ENCODE data around the gene ACO2. TPM values are rescaled to one million over a fixed set of nuclear protein-coding genes. Genes with fewer than 3 reads are reported as not detected.

Gene ACO2
- polyA plus RNA-seq, 1 of the 3 experiments (the other 2 are of a cell fraction), result 47.0 TPM

DNA sequence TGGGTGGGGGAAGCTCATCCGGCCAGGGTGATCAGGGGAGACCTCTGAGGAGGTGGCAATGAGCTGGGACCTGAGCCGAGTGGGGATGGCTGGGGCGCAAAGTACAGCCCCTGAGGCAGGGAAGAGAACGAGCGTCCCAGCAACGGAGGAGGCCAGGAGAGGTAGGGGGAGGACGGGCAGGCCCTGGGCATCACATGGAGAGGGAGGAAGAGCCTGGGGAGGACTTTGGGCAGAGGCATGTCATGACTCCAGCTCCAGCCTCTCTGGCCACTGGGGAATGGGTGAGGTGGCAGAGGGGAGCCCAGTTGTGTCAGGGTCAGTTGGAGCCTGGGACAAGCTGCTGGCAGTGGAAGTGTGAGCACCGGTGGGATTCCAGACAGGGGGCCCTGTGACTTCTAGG, 109.2 kb downstream of the ACO2 start:
- Histone ChIP-seq H4K20me1 (ENCODE audit: insufficient read depth) (no peaks in the 10 kb centered on the region), H3K27ac (ENCODE audit: low read depth in 2 of 2, low read length in 1 of 2) (no peak overlapping the region), H3K79me2 (ENCODE audit: insufficient read depth) (no peaks in the 10 kb centered on the region), H2AFZ (ENCODE audit: low read depth) (no peak overlapping the region), H3K27me3 (ENCODE audit: insufficient read depth) (no peaks in the 10 kb centered on the region), H3K4me2 (no peak overlapping the region), H3K36me3 (replicated peaks in 1 of 2; ENCODE audit: control insufficient read depth in 1 of 2, insufficient read depth in 2 of 2, low read length in 1 of 2) (no peaks in the 10 kb centered on the region), H3K9ac (no peak overlapping the region), H3K4me3 (ENCODE audit: low read depth in 2 of 2, low read length in 1 of 2) (no peak overlapping the region), H3F3A (replicated peaks; ENCODE audit: insufficient read depth) (no peaks in the 10 kb centered on the region), H3K9me2 (no peaks in the 10 kb centered on the region), H3K4me1 (ENCODE audit: control insufficient read depth in 1 of 2, insufficient read depth in 2 of 2, low read depth in 1 of 2, low read length in 1 of 2) (no peaks in the 10 kb centered on the region; a peak in 1 of 4 replicates), H3K9me3 (no peaks in the 10 kb centered on the region)
- DNase-seq, result no peak
- TF ChIP-seq, protein P1, sequence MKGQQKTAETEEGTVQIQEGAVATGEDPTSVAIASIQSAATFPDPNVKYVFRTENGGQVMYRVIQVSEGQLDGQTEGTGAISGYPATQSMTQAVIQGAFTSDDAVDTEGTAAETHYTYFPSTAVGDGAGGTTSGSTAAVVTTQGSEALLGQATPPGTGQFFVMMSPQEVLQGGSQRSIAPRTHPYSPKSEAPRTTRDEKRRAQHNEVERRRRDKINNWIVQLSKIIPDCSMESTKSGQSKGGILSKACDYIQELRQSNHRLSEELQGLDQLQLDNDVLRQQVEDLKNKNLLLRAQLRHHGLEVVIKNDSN (IDR thresholded peaks at IDR 0.05; ENCODE audit: borderline replicate concordance, low read depth), result no peak
- TF ChIP-seq USF2 (IDR thresholded peaks at IDR 0.05; ENCODE audit: borderline replicate concordance, low read depth, low read length), result no peak
- no peak for TF ChIP-seq CTCF (IDR thresholded peaks at IDR 0.05)
- no peak for TF ChIP-seq TEAD4 (IDR thresholded peaks at IDR 0.05; ENCODE audit: borderline replicate concordance, insufficient read depth)
- TF ChIP-seq RXRA (IDR thresholded peaks at IDR 0.05; ENCODE audit: borderline replicate concordance, low read depth), result no peak
- no peak for TF ChIP-seq YY1 (IDR thresholded peaks at IDR 0.05; ENCODE audit: low read depth)
- TF ChIP-seq FOSL2 (IDR thresholded peaks at IDR 0.05; ENCODE audit: borderline replicate concordance, low read depth), result no peak
- TF ChIP-seq TAF1 (IDR thresholded peaks at IDR 0.05; ENCODE audit: borderline replicate concordance, low read depth, low read length), result no peak
- TF ChIP-seq MXI1 (IDR thresholded peaks at IDR 0.05; ENCODE audit: low read depth, low read length), result no peak
- no peak for TF ChIP-seq IRF3 (IDR thresholded peaks at IDR 0.05; ENCODE audit: low read depth, low read length)
- TF ChIP-seq FOXM1 (IDR thresholded peaks at IDR 0.05; ENCODE audit: low read depth), result no peak
- no peak for TF ChIP-seq TCF12 (IDR thresholded peaks at IDR 0.05)
- TF ChIP-seq NRF1 (IDR thresholded peaks at IDR 0.05; ENCODE audit: low read depth, low read length), result no peak
- no peak for TF ChIP-seq FOXJ3 (CRISPR knock-in tag; IDR thresholded peaks at IDR 0.05)
- no peak for TF ChIP-seq EP300 (IDR thresholded peaks at IDR 0.05; ENCODE audit: borderline replicate concordance in 1 of 2, low read depth in 1 of 2, low read length in 1 of 2)
- CTCF ChIA-PET, result interaction anchor here (1.3 kb wide), 1 partner anchor 16 kb away, joined by 3 read pairs; no protein-coding TSS in a partner anchor
- POLR2A ChIA-PET, result no interaction called here
- 94% methylated on average over 4 of the region's 8 CpGs for WGBS (ENCODE audit: low lambda C conversion rate)

Other genes with a start within 250 kb of the ACO2 start
- gene CHADL, start 228.2 kb upstream of the ACO2 start, polyA plus RNA-seq (2012; rRNA removed), result 0.03 and 0.08 TPM in 2 replicates
- gene RANGAP1, start 182.9 kb upstream of the ACO2 start, polyA plus RNA-seq (2012; rRNA removed), result 65.8 and 67.1 TPM in 2 replicates
- gene ZC3H7B, start 167.6 kb upstream of the ACO2 start, polyA plus RNA-seq (2012; rRNA removed), result 21.7 and 27.1 TPM in 2 replicates
- 3.6 and 5.0 TPM in 2 replicates for gene TEF, start 87.2 kb upstream of the ACO2 start, polyA plus RNA-seq (2012; rRNA removed)
- 6.2 and 8.3 TPM in 2 replicates for gene TOB2, start 22.3 kb upstream of the ACO2 start, polyA plus RNA-seq (2012; rRNA removed)
- 39.6 and 47.5 TPM in 2 replicates for gene PHF5A, start 425 bp upstream of the ACO2 start, polyA plus RNA-seq (2012; rRNA removed)
- 22.9 and 25.8 TPM in 2 replicates for gene POLR3H, start 75.4 kb downstream of the ACO2 start, polyA plus RNA-seq (2012; rRNA removed)
- 5.5 and 5.7 TPM in 2 replicates for gene CSDC2, start 91.9 kb downstream of the ACO2 start, polyA plus RNA-seq (2012; rRNA removed)
- 44.3 and 46.4 TPM in 2 replicates for gene PMM1, start 120.7 kb downstream of the ACO2 start, polyA plus RNA-seq (2012; rRNA removed)
- gene DESI1, start 151.9 kb downstream of the ACO2 start, polyA plus RNA-seq (2012; rRNA removed), result 8.2 and 12.7 TPM in 2 replicates
- gene XRCC6, start 152.2 kb downstream of the ACO2 start, polyA plus RNA-seq (2012; rRNA removed), result 78.1 and 79.0 TPM in 2 replicates
- gene SNU13, start 219.8 kb downstream of the ACO2 start, polyA plus RNA-seq (2012; rRNA removed), result 273 and 282 TPM in 2 replicates
- gene MEI1, start 230.4 kb downstream of the ACO2 start, polyA plus RNA-seq (2012; rRNA removed), result not detected in 2 replicates